ENCODE data around the gene MYO15A.

GRCh38 chr17:18146259-18146658 is 37.7 kb downstream of the MYO15A start:
- no peak for TF ChIP-seq CTCF (IDR thresholded peaks at IDR 0.05)
- no peak for TF ChIP-seq POLR2AphosphoS5 (IDR thresholded peaks at IDR 0.05; ENCODE audit: low read depth, low read length)
- TF ChIP-seq, protein P1, sequence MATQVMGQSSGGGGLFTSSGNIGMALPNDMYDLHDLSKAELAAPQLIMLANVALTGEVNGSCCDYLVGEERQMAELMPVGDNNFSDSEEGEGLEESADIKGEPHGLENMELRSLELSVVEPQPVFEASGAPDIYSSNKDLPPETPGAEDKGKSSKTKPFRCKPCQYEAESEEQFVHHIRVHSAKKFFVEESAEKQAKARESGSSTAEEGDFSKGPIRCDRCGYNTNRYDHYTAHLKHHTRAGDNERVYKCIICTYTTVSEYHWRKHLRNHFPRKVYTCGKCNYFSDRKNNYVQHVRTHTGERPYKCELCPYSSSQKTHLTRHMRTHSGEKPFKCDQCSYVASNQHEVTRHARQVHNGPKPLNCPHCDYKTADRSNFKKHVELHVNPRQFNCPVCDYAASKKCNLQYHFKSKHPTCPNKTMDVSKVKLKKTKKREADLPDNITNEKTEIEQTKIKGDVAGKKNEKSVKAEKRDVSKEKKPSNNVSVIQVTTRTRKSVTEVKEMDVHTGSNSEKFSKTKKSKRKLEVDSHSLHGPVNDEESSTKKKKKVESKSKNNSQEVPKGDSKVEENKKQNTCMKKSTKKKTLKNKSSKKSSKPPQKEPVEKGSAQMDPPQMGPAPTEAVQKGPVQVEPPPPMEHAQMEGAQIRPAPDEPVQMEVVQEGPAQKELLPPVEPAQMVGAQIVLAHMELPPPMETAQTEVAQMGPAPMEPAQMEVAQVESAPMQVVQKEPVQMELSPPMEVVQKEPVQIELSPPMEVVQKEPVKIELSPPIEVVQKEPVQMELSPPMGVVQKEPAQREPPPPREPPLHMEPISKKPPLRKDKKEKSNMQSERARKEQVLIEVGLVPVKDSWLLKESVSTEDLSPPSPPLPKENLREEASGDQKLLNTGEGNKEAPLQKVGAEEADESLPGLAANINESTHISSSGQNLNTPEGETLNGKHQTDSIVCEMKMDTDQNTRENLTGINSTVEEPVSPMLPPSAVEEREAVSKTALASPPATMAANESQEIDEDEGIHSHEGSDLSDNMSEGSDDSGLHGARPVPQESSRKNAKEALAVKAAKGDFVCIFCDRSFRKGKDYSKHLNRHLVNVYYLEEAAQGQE (IDR thresholded peaks at IDR 0.05; ENCODE audit: insufficient read depth in 1 of 2, low read depth in 2 of 2, low read length in 1 of 2): no peak
- no peak for TF ChIP-seq TCF7L2 (IDR thresholded peaks at IDR 0.05; ENCODE audit: low read depth, low read length)
- no peak for TF ChIP-seq SIN3A (IDR thresholded peaks at IDR 0.05; ENCODE audit: borderline replicate concordance, insufficient read depth, low read depth, low read length)

Measured in Panc1 (cell line).